Activated CD8-positive, alpha-beta memory T cell treated with anti-CD3 and anti-CD28 coated beads for 36 hours (primary cell): ENCODE results near the gene CYP2U1. TPM values are rescaled to one million over a fixed set of nuclear protein-coding genes. Genes with fewer than 3 reads are reported as not detected.

Experiments
- CTCF ChIA-PET: fragments of 350-600 bp; sonication (Branson Sonifier 250); formaldehyde crosslinking; loops from one replicate; lab custom pipeline; 2021; ENCODE audit warnings: antibody characterized with exemption; lab: Charles Lee
- POLR2A ChIA-PET: fragments of 350-600 bp; sonication (Branson Sonifier 250); formaldehyde crosslinking; loops from one replicate; lab custom pipeline; 2021; ENCODE audit warnings: antibody characterized with exemption; lab: Charles Lee
- total RNA-seq, 2 experiments: library from RNA; stranded (reverse); gene quantifications; one replicate each; pipeline ENCODE4 v1.2.3, GENCODE V29; 2021

CYP2U1 gene
- total RNA-seq, 2 experiments from 2014 or later, result 2.9 to 3.1 TPM

DNA sequence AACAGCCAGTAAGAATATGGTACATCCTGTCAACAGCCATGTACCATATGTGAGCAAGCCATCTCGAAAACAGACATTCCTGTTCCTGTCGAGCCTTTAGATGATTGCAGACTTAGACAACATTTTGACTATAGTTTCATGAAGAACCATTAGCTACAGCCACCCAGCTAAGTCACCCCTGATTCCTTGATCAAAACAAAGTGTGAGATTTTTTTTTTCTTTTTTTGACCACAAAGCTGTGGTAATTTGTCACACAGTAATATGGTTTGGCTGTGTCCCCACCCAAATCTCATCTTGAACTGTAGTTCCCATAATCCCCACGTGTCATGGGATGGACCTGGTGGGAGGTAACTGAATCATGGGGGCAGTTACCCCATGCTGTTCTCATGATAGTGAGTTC lies 43.2 kb downstream of the CYP2U1 start:
- ChIA-PET POLR2A (no interaction called here), CTCF (no interaction called here)

DNA sequence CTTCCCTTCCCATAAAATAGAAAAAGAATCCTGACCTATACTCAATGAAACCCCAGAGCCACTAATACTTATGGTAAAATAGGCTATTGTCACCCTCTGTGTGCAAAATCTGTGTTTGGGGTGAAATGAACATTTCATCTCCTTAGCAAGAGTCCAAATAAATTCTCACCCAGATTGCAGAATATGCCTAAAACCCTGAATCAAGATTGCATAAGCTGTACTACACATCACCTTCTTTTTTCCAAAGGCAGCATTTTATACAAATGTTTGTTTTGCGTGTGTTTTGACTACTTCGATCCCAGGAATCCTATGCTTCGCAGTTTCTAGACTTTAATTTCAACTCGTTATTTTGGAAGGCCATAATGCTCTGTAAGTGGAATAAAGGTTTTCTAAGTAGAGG lies 46.1 kb downstream of the CYP2U1 start:
- CTCF ChIA-PET, result no interaction called here

DNA sequence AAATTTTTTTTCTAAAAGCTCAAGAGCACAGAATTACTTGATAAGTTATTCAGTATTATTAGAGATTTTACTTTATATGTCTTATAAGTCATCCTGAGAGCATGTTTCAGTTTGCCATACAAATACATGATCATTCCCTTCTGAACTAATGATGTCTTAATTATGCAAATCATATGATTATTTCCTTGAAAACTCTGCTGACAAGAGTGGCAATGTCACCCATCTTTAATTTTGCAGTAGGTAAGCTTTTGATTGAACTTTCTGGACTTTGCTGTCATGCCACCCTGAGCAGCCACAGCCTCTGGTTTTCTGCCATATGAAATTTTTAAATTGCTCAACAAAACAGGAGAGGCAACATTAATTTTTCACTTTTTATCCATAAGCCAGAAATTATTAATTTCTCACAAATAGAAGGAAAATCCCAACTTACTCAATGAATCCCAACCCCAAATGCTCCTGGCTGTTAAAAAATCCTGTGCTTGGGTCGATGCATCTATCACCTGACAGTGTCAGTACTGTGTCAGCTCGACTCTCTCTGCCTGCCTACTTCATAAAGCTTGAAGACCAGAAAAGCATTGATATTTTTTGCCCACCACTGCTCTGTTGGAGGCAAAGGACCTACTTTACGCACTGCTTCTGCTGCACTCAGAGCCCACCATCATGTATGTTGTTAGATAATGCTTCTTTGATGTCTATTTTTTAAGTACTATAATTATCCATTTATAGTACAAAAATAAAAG lies 46.8 kb downstream of the CYP2U1 start:
- ChIA-PET POLR2A (interaction anchor here (0.6 kb wide), 1 partner anchor 12 kb away, joined by 7 read pairs; no protein-coding TSS in a partner anchor), CTCF (no interaction called here)

More for the DNA sequence above, 46.1 kb downstream of the CYP2U1 start:
- POLR2A ChIA-PET, result interaction anchor here (0.6 kb wide), 1 partner anchor 13 kb away, joined by 7 read pairs; no protein-coding TSS in a partner anchor

DNA sequence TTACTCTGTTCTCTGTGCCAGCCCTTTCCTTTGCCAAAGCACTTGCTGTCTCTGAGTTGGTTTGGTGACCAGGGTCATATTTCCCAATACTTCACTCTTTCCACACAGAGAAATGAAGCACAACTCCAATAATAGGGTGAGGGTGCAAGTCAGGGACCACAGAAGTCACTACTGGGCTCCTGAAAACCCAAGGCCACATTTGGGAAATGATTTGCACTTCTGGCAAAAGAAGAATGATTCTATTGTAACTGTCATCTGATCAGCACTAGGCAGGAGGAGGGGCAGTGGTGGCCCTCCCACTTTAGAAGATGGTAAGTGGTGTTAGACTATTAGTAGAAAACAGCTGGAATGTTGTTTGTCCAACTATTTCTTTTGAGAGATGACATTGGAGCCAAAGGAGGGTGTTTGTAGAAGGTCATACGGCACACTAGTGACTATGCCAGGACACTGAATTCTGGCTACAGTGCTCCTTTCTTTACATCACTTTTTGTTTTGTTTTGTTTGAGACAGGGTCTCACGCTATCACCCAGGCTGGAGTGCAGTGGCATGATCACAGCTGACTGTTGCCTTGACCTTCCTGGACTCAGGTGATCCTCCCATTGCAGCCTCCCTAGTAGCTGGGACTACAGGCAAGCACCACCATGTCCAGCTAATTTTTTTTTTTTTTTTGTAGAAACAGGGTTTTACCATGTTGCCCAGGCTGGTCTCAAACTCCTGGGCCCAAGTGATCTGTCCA lies 47.5 kb downstream of the CYP2U1 start:
- CTCF ChIA-PET, result no interaction called here
- POLR2A ChIA-PET, result no interaction called here

DNA sequence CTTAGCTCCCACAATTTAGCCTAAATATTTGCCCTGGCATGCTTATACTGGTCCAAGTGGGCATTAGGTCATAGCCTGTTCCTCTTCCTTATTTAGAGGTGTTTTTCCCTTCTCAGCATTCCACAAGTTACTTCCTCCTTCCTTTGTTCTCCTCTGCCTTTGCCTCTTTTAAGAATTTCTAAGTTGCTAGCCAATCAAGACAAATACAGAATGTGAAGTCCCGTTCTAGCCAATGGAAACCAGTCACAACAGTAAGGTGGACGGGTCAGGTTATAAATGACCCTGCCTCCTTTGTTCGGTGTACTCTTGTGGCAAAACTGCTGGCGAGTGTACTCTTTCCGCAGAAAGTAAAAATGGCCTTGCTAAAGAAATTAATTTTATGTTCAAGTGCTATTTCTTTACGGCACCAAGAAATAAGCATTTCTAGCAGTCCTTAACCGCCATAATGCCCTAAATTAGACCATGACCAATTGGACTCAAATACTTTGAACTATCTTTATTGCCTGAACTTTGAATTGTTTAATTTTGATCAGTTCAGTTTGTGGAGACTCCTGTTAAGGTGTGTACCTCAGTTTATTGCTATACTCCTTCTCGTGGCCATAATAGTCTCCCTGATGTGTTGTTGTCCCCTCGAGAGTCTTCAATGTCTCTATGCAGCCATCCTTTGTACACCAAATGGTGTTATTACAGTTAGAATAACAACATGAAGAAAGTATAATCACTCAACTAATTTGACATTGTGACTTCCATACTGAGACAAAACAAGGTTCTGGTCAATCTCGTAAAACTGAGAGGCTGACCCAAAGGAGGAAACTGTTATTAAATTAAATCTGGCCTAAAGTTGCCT lies 56.8 kb downstream of the CYP2U1 start:
- CTCF ChIA-PET, result no interaction called here
- POLR2A ChIA-PET, result interaction anchor here (0.6 kb wide), 1 partner anchor 128 kb away, joined by 3 read pairs; no protein-coding TSS in a partner anchor

DNA sequence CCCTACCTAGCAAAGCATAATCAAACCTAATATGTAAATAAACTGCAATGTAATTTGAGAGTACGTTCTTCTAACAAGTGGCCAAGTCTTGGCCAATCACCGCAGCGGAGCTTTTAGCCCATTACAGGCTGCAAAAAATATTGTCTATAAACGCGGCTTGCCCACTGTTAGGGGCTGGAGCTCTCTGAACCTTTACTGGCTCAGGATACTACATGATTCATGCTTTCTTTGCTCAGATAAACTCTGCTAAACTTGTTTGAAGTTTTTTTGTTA lies 57.4 kb downstream of the CYP2U1 start:
- POLR2A ChIA-PET, result no interaction called here

DNA sequence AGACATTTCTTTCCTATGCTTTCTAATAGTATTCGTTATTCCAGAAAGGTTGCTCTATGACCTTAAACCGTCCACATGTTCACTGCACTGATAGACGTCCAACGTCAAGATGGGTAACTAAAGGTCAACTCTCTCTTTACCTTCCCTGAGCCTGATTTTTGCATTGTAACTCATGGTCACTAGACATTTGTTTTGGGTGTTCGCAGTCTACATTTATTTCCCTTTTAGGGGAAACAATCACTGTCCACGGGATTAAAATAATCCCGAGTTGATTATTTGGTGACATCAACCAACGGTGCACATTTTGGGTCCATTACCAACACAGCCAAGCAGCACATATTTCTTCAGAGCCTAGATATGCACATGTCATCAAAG lies 57.8 kb downstream of the CYP2U1 start:
- ChIA-PET POLR2A (no interaction called here), CTCF (no interaction called here)

More for the DNA sequence above, 57.4 kb downstream of the CYP2U1 start:
- CTCF ChIA-PET, result no interaction called here

DNA sequence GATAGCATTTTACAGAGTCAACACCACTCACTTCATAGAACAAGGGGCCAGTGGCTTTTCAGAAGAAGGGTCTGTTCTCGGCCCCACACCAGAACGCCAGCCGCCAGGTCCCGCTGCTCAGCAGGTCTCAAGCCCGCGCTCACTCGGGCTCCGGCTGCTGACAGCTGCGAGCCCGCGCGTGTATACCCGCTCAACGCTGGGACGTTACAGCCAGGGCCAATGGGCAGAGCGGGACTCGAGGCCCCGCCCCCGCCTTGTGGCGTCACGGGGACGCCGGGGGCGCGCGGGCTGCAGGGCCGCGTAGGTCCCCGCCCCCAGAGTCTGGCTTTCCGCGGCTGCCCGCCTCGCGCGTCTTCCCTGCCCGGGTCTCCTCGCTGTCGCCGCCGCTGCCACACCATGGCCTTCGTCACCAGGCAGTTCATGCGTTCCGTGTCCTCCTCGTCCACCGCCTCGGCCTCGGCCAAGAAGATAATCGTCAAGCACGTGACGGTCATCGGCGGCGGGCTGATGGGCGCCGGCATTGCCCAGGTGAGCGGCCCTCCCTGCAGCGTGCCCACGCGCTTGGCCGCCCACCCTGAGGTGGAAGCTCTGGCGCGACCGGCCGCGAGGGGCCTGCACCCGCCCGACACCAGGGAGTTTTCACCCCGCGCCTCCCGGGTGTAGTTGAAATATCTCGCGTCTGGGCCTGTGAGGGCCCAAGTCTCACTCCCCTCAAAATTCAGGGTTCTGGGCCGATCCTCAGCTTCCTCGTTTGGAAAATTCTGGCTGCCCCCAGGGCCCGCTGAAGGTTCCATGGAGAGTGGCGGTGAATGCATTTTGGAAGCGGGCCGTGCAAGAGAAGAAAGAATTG lies 58.4 kb downstream of the CYP2U1 start, which contains the start of gene HADH:
Gene HADH, plus strand, starts transcription at position 353 of the 850 bp plus-strand sequence. Its CDS starts 44 bp downstream, at position 397.
- POLR2A ChIA-PET, result interaction anchor here (0.6 to 1.1 kb wide), 6 partner anchors 12 to 634 kb away, joined by 3 to 8 read pairs (median 4); partner anchors contain the start of gene LEF1

DNA sequence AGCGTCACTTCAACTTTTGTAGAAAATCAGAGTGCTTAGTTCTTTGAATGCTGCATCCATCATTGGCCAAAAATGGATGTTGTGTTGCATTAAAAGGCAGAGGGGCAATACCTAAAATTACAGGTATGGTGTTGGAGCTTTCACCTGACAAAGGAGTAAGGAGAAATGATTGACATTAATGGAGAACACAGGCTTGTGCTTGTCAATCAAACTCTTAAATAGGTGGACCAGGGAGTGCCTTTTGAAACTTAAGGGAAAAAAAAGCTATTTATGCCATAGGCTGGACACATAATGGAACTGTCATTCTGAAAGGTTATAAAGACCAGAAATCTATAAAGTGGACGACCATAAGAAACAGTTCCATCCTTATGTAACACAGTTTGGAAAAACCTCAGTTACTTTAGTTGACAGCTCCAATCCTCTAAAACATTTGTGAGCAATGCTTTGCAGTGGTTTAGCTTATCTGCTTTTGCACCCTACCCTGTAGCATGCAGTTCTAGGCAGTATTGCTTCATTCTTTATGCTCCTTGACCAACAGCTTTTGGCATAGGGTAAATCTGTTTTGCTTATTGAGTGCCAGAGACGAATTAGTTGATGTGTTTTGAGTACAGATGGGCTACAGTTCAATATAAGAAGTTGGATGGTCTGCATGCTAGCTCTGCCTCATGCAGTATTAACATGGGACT lies 60.7 kb downstream of the CYP2U1 start:
- POLR2A ChIA-PET, result no interaction called here
- CTCF ChIA-PET, result interaction anchor here (0.6 to 0.9 kb wide), 2 partner anchors 64 to 1408 kb away, joined by 3 read pairs; no protein-coding TSS in a partner anchor

More for the DNA sequence above, 58.4 kb downstream of the CYP2U1 start, which contains the start of gene HADH:
- CTCF ChIA-PET, result interaction anchor here (1.4 kb wide), 1 partner anchor 29 kb away, joined by 3 read pairs; no protein-coding TSS in a partner anchor

DNA sequence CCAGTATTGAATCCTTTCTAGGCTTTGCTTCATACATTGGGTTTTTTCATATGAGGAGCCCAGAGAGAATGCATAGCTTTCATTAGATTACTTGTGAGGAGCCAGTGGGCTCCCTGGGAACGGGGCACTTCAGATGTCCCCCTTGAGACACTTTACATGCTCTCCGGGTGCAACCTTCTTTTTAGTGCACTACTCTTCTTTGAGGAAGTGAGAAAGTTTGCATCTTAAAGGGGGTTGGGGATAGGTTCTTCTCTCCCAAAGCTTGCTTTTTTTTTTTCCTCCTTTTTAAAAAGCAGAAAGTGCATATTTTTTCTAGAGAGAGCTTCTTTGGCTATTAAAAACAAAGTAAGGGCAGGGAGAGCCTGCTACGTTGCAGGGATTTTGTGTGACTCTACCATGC lies 62.6 kb downstream of the CYP2U1 start:
- CTCF ChIA-PET, result no interaction called here

DNA sequence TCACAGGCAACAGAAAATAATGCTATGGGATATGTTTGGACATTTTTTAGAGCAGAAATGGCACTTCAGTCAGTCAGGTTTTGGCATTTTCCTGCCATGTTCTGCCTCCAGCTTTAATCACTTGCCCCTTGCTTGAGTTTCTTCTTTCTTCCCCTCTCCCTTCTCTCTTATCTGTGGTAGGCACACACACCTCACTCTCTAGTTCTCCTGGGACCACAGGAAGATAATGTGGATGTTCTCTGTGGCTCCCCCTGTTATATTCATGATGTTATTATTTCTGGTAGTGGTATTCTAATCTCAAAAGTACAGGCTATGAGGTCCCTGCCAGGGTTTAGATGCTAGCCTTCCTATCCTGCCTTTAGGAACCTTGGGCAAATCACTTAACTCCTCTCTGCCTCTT lies 63.5 kb downstream of the CYP2U1 start:
- POLR2A ChIA-PET, result no interaction called here

More for the DNA sequence above, 62.6 kb downstream of the CYP2U1 start:
- POLR2A ChIA-PET, result no interaction called here

DNA sequence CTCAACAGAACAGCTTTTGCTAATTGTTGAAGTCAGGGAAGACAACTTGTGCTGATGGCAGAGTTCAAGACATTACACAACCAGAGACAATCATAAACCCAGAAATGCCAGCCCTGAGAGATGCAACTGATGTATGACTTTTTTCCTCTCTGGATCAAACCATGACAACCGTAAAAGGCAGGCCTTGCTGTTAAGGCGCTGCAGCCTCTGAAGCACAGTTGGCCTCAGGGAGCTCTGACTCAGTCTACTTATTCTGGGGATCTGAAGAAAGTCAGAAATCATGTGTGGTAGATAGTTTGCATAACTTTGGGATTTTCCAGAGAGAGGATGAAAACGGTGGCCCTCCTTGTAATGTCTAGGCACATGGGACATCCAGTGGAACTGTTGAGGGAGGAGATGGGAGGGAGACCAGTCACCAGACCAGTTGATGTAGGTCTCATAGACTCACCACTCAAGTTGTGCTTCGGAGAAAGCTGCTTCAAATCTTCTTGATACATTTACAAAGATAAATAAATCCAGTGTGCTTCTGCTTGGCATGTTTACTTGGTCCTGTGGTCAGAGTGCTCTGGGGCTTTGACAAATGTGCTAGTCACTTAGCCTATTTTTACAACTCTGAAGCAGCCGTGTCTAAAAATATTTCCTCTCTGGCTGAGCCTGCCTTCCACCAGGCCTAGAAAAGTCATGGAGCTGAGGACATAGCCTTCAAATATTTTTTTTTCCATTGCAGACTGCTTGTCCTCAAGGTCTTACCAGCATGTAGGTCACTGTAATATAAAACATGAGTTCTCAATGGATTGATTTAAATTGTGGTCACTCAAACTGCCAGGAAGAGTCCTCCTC lies 65.8 kb downstream of the CYP2U1 start:
- POLR2A ChIA-PET, result no interaction called here
- CTCF ChIA-PET, result interaction anchor here (1.6 kb wide), 1 partner anchor 22 kb away, joined by 4 read pairs; no protein-coding TSS in a partner anchor

More for the DNA sequence above, 63.5 kb downstream of the CYP2U1 start:
- CTCF ChIA-PET, result no interaction called here

DNA sequence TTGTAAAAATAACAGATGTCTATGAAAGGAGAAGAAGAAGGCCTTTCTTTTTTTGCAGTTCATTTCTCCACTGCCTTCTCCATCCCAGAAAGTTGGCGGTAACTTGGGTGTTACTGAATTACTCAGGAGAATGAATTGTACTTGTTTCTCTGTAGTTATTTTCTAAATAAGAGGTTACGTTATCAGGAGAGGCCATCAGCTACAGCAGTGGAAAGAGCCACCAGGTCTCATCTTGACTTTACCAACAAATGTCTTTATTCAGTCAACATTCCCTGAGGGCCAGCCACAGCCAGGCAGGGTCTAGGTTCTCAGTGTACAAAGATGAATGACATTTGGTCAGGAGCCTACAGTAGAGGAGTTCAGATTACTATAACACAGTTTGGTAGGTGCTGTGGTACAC lies 66.4 kb downstream of the CYP2U1 start:
- CTCF ChIA-PET, result interaction anchor here (1.6 kb wide), 1 partner anchor 21 kb away, joined by 4 read pairs; no protein-coding TSS in a partner anchor

DNA sequence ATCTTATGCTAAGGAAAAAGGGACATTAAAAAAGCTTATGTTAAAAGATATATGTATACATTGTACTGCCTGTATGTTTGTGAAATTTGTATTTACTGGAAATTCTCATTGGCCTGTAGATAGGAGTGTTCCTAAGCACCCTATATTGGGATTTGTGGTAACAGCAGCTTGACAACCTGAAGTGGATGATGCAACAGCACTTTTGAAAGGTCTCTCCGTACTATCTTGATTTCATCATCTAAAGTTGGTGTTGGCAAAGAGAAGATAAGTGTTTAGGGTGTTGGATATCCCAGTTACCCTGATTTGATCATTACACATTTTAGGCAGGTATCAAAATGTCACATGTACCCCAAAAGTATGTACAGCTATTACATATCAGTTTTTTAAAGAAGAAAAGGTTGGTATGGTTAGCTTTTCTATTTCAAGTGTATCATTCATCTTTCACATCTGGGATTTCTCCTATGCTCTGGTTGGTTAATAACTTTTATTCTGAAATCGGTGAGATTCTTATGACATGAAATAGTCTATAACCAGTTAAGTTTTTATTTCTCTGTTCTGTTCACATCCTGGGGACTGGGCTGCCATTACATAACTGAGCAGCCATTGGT lies 68.7 kb downstream of the CYP2U1 start:
- CTCF ChIA-PET, result no interaction called here
- POLR2A ChIA-PET, result interaction anchor here (0.5 kb wide), 1 partner anchor 637 kb away, joined by 3 read pairs; no protein-coding TSS in a partner anchor

More for the DNA sequence above, 66.4 kb downstream of the CYP2U1 start:
- POLR2A ChIA-PET, result no interaction called here

DNA sequence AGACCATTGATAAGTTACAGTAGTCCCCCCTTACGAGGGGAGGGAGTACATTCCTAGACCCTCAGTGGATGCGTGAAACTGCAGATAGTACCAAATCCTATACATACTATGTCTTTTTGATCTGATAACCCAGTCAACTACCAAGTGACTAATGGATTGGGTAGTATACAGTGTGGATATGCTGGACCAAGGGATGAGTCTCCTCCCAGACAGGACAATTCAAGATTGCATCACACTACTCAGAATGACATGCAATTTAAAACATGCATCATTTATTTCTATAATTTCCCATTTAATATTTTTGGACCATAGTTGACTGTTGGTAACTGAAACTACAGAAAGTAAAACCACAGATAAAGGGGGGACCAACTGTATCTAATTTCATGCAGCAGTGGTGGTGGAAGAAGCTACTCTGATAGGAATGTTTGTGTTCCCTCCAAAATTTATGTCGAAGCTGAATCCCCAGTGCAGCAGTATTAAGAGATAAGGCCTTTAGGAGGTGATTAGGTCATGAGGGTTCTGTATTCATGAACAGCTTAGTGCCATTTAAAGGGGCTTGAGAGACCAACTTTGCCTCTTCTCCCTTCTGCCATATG lies 70.3 kb downstream of the CYP2U1 start:
- ChIA-PET CTCF (no interaction called here), POLR2A (no interaction called here)
